GM12874 (cell line): ENCODE results near the gene ADPRHL1.

Experiments
- CTCF ChIP-seq: IDR thresholded peaks from 2 replicates; pipeline ENCODE4 v1.5.1; 2011; ENCODE audit warnings: low read depth, mild to moderate bottlenecking, control low read depth, low read length, moderate library complexity; ENCODE audit not compliant: insufficient read depth

ADPRHL1 gene

DNA sequence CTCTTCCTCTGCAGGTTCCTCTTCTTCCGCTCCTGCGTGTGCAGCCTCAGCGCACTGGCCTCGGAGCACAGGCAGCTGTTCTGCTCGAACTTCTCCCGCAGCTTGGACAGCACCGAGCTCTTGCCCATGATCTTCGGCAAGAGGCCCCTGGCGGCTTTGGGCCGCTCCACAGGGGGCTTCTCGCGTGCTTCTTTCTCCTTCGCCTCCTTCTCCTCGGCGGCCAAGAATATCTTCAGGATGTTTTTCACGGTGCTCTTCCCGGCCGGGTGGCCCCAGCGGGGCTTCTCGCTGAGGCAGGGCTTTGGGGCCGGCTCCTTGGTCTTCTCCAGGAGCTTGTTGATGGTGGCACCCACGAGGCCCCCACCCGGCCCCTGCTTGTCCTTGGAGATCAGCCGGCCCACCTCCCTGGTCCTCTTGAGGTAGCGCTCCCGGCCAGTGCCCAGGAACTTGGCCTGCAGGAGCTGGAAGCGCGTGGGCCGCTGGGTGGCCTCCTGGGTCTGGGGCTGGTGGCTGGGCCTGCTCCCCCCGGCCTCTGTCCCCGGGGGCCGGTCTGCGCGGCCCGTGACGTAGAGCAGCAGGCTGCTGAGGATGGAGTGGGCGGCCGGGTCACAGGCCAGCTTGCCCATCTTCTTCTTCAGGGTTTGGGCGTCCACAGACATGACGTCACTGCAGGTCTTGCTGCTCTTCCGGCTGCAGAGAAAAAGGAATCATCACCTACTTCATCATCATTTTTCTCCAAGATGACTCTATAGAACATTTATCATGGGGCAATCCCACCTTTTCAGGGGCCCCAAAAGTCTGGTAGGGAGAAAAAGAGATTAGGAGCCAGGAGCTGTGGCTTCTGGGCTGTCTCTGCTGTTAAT lies 45.5 kb downstream of the ADPRHL1 start:
- no peak for TF ChIP-seq CTCF

DNA sequence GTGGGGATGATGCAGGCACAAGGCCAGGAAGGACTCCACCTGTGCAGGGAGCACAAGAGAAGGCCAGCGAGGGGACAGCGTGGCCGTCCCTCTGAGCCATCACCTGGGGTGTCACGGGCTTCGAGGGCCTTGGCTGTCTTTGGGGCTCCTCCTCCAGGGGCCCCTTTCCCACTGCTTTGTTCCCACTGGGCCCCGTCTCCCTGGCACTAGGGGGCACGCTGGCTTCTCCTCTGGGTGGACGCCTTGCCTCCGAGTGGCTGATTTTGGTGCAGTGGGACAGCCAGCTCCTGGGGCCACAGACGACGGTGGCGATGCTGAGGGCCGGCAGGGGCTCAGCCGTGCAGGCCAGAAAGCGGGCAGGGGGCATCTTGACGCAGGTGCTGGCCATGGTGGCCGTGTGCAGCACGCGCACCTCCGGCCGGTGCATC lies 46.2 kb downstream of the ADPRHL1 start:
- TF ChIP-seq CTCF: no peak

- no peak for TF ChIP-seq CTCF
These were observed 46.8 kb downstream of the ADPRHL1 start for GRCh38 chr13:113406321-113407102.

GRCh38 chr13:113405481-113406300 lies 47.6 kb downstream of the ADPRHL1 start:
- TF ChIP-seq CTCF: no peak

- no peak for TF ChIP-seq CTCF
These were observed 48.4 kb downstream of the ADPRHL1 start for GRCh38 chr13:113404723-113405471.

DNA sequence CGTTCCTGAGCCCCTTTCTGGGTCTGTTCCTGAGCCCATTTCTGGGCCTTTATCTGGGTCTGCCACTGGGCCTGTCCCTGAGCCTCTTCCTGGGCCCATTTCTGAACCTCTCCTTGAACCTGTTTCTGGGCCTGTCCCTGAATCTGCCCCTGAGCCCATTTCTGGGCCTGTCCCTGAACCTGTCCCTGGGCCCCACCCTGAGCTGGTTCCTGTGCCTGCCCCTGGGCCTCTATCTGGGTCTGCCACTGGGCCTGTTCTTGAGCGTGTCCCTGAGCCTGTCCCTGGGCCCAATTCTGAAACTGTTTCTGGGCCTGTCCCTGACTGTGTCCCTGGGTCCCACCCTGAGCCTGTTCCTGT lies 48.9 kb downstream of the ADPRHL1 start:
- TF ChIP-seq CTCF: no peak
